CD4-positive, alpha-beta T cell treated with Interleukin-12 subunit alpha and Interleukin-12 subunit beta, for 1 hour (primary cell): ENCODE results near the gene SEC31B.

Experiments used
- DNase-seq: peaks from one replicate; pipeline ENCODE4 v3.0.0-alpha.2; 2020

Gene SEC31B

DNA sequence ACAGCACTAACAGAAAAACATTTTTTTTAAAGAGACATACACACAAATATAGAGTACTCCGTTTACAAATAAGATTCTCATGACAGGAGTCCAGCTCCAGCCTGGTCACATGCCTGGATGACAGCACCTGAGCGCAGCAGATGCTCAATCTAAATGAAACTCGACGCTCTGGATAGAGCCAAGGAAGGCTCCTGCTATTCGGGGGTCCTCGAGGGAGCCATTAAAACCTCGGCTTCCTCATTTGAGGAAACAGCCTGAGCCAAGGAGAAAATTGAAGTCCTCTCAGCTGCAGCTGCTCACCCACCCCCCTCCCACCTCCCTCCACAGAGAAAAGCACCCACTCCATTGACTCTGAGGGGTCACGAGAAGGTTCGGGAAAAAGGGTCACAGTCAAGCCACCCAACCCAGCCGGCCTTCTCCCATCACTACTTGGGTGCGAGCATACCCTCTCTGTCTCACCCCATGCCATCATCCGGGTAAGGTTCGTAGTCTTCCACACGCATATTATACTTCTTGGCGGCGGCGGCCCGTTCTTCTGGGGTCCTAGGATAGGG lies 9.3 kb upstream of the SEC31B start:
- no peak for DNase-seq

DNA sequence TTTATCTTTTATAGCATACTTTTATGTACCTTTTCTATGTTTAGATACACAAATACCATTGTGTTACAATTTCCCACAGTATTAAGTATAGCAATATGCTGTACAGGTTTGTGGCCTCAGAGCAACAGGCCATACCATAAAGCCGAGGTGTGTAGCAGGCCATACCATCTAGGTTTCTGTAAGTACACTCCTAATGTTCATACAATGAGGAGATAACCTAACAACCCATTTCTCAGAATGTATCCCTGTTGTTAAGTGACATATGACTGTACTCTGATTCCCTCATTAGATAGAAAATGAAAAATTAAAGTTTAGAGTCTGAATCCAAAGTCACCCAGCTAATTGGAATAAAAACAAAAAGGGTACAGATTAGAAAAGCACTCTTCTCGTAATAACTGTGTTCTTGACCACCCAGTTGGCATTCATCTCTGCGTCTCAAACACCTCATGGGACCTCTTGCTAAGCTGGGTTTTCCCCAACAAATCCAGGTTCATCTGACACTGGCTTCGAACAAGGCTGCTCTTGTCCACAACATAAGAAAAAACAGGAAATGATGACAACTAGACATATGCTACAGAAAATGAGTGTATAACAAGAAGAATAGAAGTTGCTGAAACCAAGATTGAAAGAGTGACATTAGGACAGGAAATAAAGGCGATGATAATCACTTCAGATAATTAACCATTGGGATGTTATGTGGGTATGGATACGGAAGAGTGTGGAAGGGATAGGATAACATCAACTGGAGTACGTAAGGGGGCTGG lies 8.6 kb upstream of the SEC31B start:
- DNase-seq: peak; percentile 62

- DNase-seq: no peak
These were observed 5.0 kb upstream of the SEC31B start for GRCh38 chr10:100524638-100525037.

DNA sequence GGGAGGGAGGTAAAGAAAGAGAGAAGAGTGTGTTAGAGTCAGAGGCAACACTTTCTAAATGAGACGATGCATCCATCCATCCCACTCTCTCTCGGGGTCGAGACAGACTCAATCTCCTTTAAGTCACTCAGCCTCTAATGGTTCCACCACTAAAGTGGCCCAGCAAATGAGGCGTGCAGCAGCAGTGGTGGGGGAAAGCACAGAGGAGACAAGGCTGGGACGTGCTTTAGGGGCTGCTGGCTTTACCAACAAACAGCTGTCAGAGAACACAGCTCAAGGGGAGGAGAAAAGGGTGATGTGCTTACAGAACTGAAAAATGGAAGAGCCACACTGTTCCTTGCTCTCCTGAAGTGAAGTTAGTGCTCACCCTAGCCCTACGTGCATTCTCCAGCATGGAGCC lies 4.5 kb upstream of the SEC31B start:
- no peak for DNase-seq

- no peak for DNase-seq
These were observed 3.3 kb upstream of the SEC31B start for GRCh38 chr10:100522945-100523344.

- no peak for DNase-seq
These were observed 2.6 kb upstream of the SEC31B start for GRCh38 chr10:100522107-100522801.

- DNase-seq: no peak
These were observed 1.1 kb upstream of the SEC31B start for GRCh38 chr10:100520811-100521210.

DNA sequence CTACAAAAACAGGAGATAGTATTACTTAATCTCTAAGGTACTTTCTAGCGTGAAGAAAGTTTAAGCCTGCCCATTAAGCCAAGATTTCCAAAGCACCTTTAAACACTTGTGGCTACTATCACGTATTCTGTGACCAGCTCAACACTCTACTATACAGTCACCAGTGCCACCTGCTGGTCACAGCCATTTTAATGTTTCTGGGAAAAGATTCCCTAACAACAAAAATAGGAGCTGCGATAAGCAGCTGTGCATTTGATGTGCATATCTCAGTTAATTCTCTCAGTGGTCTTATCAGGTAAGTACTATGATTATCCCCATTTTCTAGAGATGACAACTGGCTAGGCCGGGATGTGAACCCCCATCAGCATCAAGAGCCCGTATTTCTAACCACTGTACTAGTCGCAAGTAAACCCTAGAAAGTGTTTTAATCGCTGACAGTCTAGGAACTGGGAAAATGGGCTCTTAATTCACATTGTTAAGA lies 860 bp downstream of the SEC31B start:
- peak; percentile 68 for DNase-seq

DNA sequence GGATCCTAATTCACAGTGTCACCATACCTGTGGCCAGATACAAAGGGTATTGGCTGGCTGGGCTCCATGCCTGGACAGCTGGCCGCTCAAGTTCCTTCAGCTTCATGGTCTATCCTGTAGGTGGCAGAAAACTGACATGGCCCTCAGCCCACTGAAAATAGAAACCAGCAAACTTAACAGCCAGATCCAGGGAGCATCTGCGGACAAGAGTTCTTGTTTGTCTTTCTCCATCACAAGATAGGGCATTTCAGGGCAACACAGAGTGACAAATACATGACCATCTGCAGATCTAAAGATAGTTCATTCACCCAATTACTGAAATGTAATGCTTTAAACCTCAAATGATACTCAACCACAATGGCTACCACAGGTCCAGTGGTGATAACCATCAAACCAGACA lies 2.8 kb downstream of the SEC31B start:
- no peak for DNase-seq

GRCh38 chr10:100515612-100516011 lies 4.0 kb downstream of the SEC31B start:
- DNase-seq: no peak

DNA sequence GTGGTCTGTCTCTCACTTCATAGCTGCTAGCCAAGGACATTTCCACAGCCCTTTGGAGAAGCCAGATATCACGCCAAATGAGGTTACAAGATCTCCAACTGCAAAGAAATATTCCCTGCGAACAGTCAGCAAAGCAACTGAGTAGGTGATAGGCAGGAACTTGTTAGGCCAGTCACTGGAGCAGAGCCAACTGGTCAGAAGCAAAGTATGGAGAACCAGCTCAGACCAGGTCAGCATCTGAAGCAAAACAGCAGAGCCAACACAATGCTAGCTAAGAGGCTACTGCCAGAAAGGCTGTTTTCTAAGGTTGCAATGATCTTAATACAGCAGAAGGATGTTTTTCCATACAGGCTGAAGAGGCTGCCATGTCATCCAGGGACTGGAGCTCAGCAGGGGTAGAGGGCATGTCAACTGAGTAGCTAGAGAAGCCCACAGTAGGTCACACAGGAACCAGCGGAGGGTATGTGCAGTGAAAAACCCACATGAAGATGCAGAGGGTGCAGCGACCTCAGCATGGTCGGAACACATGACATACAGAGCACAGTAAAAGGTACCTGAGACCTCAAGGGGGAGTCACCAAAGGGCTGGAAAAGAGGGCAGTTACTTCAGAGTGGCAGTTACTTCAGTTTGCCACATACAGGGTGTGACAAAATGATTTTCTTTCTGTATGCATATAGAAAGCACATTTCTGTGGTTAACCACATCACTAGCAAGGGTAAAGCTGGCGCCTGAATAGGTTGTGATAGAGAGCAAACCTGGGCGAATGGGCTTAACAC lies 8.9 kb downstream of the SEC31B start:
- DNase-seq: peak; percentile 80

DNA sequence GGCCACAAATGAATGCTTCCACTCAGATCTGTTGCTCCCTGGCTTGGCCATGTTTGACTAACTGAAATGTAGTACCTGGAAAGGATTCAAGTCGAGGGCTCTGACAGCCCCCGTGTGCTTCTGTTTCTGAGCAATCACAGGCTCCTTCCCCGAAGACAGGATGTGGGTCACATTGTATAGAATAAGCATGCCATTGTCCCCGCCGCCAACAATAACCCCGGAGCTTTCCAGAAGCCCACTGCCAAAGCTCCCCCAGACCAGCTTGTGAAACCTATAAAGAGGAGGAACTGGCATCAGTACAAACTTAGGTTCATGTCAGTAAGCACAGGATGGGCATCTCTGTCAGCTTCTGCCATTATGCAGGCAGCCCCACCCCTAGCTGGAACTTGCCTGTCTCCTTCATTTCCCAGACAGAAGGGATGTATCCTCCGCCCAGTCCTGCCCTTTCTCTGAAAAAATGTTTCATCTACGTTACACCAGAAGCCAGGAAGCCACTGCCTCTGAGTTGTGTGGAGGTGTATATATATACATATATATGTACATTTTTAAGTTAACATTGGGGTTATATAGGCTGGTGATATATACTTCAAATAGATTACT lies 10.3 kb downstream of the SEC31B start:
- DNase-seq: peak; percentile 40

- peak; percentile 78 for DNase-seq
These were observed 10.9 kb downstream of the SEC31B start for GRCh38 chr10:100508691-100509150.

GRCh38 chr10:100508266-100508665 lies 11.4 kb downstream of the SEC31B start:
- DNase-seq: no peak

DNA sequence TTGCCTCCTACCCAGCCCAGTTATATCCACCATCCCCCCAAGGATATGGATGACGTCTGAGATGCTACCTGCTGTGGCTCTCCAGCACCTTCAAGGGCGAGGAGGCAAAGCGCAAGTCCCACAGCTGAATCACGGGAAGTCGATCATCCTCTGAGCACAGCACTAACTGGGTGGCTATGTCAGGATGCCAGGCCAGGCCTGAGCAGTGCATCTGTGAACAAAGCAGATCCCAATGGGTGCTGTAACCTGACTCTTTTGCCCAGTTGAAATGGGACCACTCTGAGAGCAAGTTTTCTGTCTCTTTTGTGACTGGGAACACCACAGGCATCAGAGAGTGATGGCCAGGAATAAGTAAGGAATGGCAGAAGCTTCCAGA lies 12.3 kb downstream of the SEC31B start:
- DNase-seq: no peak

DNA sequence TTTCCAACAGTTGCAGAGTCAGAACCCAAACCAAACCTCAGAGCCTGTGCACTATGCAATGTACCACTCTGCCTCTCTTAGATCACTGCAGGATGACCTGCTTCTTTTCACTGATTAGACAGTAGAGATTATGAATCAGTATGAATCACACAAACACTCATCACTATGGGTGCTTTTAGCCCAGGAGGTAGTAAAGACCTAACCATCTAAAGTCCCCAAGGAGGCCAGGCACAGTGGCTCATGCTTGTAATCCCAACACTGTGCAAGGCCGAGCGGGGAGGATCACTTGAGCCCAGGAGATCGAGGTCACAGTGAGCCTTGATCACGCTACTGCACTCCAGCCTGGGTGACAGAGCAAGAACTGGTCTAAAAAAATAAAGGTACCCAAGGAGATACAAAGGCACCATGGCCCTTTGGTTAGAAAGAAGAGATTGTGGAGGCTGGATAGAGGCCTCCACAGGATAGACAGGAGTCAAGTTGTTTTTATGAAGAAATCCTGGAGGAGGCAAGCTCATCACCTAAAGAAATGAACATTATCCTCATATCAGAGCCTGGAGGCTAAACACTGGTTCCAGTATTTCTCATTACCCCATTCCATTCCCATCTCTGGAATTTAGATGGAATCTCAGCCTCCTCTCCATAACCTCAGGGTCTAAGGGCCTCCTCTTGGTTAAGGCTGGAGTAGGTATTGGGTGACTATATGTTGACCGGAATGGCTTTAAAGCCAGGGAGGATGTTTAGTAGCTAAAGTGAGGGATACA lies 12.9 kb downstream of the SEC31B start:
- DNase-seq: no peak

DNA sequence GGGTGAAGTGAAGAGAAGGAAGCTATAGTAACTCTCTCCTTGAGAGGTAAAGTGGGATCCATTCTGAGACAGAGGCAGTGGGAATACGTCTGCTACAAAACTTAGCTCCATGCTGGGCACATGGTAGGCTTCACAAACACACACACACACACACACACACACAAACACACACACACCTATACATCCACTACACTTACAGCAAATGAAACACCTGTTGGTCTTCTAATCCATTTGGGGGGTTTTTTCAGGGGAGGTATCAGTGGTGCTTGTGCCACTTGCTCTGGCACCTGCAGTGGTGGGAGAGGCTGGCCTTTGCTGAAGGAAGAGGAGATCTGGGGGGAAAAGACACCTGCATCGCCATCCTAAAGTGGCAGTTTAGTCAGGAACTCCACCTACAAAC lies 14.5 kb downstream of the SEC31B start:
- DNase-seq: no peak

DNA sequence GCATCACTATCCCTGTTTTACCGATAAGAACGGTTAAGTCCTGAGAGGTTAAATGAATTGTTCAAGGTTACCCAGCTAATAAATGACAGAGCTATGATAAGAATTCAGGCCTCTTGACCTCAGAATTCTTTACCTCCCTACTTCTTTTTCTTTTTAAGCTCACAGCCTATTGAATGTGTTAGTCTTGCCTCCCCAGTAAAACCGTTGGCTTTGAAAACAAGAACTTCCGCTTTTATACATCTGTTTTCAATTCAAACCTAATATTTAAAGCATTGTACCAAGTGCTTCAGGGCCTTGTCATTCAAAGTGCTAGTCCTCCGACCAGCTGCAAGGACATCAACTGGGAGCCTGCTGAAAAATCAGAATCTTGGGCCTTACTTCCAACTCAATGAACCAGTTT lies 15.6 kb downstream of the SEC31B start:
- no peak for DNase-seq

DNA sequence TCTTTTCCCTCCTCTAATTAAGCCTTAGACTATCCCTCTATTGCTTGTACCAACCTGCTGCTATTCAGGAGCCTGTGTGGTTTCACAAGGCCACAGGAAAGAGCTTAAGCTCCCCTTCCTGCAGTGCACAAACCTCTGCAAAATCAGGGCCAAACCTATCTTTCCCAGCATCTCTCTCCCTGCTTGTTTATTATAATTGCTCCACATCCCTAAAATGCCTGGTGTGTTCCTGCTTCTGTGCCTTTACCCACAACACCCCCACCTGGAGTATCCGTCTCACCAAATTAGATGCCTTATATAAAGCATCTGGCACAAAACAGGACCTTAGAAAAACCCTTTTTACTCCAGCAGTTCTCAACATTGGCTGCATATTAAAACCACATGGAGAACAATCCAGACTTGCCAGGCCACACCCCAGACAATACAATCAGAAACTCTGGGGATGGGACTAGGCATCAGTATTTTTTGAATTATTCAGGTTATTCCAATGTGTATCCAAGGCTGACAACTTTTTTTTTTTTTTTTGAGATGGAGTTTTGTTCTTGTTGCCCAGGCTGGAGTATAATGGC lies 16.7 kb downstream of the SEC31B start:
- no peak for DNase-seq

- no peak for DNase-seq
These were observed 18.2 kb downstream of the SEC31B start for GRCh38 chr10:100501423-100501822.

- no peak for DNase-seq
These were observed 21.6 kb downstream of the SEC31B start for GRCh38 chr10:100498059-100498458.

- no peak for DNase-seq
These were observed 23.1 kb downstream of the SEC31B start for GRCh38 chr10:100496567-100496966.
